Esophagus muscularis mucosa (tissue), 4 donors: ENCODE results near the gene IMMT. TPM values are rescaled to one million over a fixed set of nuclear protein-coding genes. Genes with fewer than 3 reads are reported as not detected.

ENCODE experiments used
- DNase-seq: peaks from one replicate; pipeline ENCODE4 v3.0.0-alpha.2; 2017; ENCODE audit errors: extremely low spot score
- H3K27ac ChIP-seq, 4 donors: fragments of 200-600 bp; sonication (generic); replicated peaks in 1 of 4; 1 replicate in 3 of 4; 2 replicates in 1 of 4; pipeline ENCODE4 v1.5.1; 2016 to 2019; ENCODE audit warnings: mild to moderate bottlenecking in 1 of 4
- H3K27me3 ChIP-seq, 4 donors: fragments of 200-600 bp; sonication (generic); one replicate each; pipeline versions ENCODE4 v1.5.1 to v1.6.0; 2016 to 2019
- H3K36me3 ChIP-seq, 4 donors: fragments of 200-600 bp; sonication (generic); one replicate each; pipeline ENCODE4 v1.5.1; 2016 to 2019
- H3K4me1 ChIP-seq, 4 donors: fragments of 200-600 bp; sonication (generic); one replicate each; pipeline ENCODE4 v1.5.1; 2016 to 2019
- H3K4me3 ChIP-seq, 4 donors: fragments of 200-600 bp; sonication (generic); 1 replicate in 2 of 4; 2 replicates in 2 of 4; pipeline ENCODE4 v1.5.1; 2016 to 2019; ENCODE audit warnings: mild to moderate bottlenecking in 4 of 4, moderate library complexity in 1 of 4
- H3K9me3 ChIP-seq, 4 donors: fragments of 200-600 bp; sonication (generic); 1 replicate in 3 of 4; 2 replicates in 1 of 4; pipeline ENCODE4 v1.5.1; 2016 to 2019
- EP300 ChIP-seq: sonication (generic); formaldehyde crosslinking; IDR thresholded peaks from one replicate; pipeline ENCODE4 v1.6.1; 2017; ENCODE audit warnings: antibody characterized with exemption
- POLR2A ChIP-seq: fragments of 450-650 bp; IDR thresholded peaks from one replicate; pipeline ENCODE4 v1.6.1; 2017; ENCODE audit warnings: antibody characterized with exemption, moderate library complexity, mild to moderate bottlenecking, low read depth
- POLR2AphosphoS5 ChIP-seq, 2 donors: sonication (generic); formaldehyde crosslinking; IDR thresholded peaks; one replicate each; pipeline ENCODE4 v1.6.1; 2017; ENCODE audit warnings: antibody characterized with exemption in 2 of 2
- WGBS: methylation state at CpG from one replicate; pipeline ENCODE4 v1.1.5; 2018; 5-methylcytosine and 5-hydroxymethylcytosine counted together
- intact Hi-C: fragments of 100-400 bp; cut with DNase I; formaldehyde crosslinking; loops from one replicate; pipeline ENCODE4 v1.15.1; 2023
- total RNA-seq, 4 donors: library from RNA; depleted of rRNA; stranded (reverse); fragments of >200 nt; gene quantifications; one replicate each; pipeline versions ENCODE4 v1.1.0 to v1.2.1, GENCODE V29; 2016
- TF ChIP-seq, protein P1 (sequence below), 3 experiments: fragments of 200-600 bp in 2 of 3; fragments of 450-650 bp in 1 of 3; sonication (generic) in 2 of 3; IDR thresholded peaks; one replicate each; pipeline ENCODE4 v1.5.1; 2017 to 2019; ENCODE audit warnings: antibody characterized with exemption in 3 of 3, mild to moderate bottlenecking in 2 of 3, moderate library complexity in 1 of 3

The IMMT gene
- total RNA-seq, 4 donors from 2014 or later, result 53.5 to 68.1 (median 66.6) TPM

DNA sequence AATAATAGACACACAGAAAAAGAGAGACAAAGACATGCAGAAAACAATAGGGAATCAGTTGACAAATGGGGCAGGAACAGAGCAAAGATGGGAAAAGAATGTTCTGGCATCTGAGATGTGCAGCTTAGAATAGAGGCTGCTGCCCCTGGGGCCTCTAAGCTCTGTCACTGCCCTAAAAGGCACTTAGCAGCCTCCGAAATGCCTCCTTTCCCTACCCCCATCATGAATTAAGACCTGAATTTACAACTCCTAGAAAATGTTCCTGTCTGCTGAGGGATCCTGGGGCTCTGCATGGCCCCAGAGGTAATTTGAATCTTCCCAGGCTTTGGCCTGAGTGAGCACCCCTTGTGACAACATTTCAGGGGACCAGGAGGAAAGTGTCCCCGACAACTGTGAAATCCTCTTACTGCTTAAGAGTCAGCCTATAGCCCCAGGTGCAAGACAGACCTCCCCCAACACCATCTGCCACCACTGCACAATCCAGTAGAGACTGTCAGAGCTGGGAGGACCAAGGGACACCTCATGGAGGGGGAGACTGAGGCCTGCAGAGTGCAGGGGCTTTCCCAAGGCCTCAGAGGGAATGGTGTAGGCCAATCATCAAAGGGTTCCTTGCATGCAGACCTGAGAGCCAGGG is 28.8 kb upstream of the IMMT start:
- Histone ChIP-seq H3K9me3 (no peaks in the 10 kb centered on the region), H3K36me3 (peaks cover 0 to 2% (median 0%) of the 10 kb centered on the region in 4 donors), H3K27me3 (no peaks in the 10 kb centered on the region), H3K4me1 (peaks cover 48 to 62% (median 58%) of the 10 kb centered on the region in 4 donors), H3K27ac (peak overlapping the region; percentile 91 to 98 (median 93)), H3K4me3 (no peak overlapping the region)
- DNase-seq, result no peak
- intact Hi-C loops, result loop anchor here (5.0 kb wide), 1 partner anchor 73 kb away; no protein-coding TSS in a partner anchor
- TF ChIP-seq POLR2AphosphoS5 (IDR thresholded peaks at IDR 0.05), result peak; percentile 28 to 69
- TF ChIP-seq, protein P1, sequence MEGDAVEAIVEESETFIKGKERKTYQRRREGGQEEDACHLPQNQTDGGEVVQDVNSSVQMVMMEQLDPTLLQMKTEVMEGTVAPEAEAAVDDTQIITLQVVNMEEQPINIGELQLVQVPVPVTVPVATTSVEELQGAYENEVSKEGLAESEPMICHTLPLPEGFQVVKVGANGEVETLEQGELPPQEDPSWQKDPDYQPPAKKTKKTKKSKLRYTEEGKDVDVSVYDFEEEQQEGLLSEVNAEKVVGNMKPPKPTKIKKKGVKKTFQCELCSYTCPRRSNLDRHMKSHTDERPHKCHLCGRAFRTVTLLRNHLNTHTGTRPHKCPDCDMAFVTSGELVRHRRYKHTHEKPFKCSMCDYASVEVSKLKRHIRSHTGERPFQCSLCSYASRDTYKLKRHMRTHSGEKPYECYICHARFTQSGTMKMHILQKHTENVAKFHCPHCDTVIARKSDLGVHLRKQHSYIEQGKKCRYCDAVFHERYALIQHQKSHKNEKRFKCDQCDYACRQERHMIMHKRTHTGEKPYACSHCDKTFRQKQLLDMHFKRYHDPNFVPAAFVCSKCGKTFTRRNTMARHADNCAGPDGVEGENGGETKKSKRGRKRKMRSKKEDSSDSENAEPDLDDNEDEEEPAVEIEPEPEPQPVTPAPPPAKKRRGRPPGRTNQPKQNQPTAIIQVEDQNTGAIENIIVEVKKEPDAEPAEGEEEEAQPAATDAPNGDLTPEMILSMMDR (IDR thresholded peaks at IDR 0.05), result no peak
- 40% methylated on average over 1 of the region's 2 CpGs for WGBS

DNA sequence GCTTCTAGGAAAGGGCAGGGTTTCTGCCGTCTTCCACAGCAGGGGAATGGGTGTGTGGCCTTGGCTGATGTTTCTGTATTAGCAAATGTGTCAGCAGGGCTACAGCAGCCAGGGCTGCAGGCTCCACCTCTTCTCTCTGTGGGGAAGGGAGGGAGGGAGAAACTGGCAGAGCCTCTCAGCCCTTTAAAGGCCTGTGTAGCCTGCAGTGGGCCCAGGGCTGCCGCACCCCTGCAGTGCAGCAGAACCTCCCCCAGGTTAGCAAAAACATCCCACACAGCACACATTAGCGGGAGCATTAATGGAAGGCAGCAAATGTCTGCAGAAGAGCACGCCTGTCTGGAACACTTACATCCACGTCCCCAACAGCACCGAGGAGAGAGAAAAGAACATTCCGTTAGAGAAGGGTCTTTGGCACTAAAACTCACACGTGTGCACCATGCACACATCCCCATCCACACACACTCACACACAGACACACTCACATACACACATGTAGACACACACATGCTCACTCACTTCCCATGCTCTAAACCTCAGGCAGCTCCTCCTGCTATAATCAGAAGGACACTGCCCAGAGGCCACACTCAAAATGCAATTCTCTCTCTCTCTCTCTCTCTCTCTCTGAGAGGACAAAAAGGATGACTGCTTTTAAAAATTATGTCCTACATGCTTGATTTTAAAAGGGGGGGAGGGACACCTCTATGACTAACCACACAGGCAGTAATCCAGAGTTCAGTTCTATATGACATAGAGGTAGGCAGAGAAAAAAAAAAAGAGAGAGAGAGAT is 28.1 kb upstream of the IMMT start:
- no peak for DNase-seq
- TF ChIP-seq, protein P1 (IDR thresholded peaks at IDR 0.05), result no peak
- peak; percentile 84 to 86 for TF ChIP-seq POLR2AphosphoS5 (IDR thresholded peaks at IDR 0.05)
- Histone ChIP-seq H3K4me1 (peaks cover 48 to 62% (median 58%) of the 10 kb centered on the region in 4 donors), H3K9me3 (no peaks in the 10 kb centered on the region), H3K4me3 (peak overlapping the region in 1 of 4 donors; percentile 21), H3K27ac (peak overlapping the region; percentile 91 to 98 (median 93)), H3K36me3 (no peaks in the 10 kb centered on the region), H3K27me3 (no peaks in the 10 kb centered on the region)
- 32% methylated on average over 7 of the region's 8 CpGs for WGBS
- intact Hi-C loops, result loop anchor here (5.0 kb wide), 1 partner anchor 74 kb away; no protein-coding TSS in a partner anchor

DNA sequence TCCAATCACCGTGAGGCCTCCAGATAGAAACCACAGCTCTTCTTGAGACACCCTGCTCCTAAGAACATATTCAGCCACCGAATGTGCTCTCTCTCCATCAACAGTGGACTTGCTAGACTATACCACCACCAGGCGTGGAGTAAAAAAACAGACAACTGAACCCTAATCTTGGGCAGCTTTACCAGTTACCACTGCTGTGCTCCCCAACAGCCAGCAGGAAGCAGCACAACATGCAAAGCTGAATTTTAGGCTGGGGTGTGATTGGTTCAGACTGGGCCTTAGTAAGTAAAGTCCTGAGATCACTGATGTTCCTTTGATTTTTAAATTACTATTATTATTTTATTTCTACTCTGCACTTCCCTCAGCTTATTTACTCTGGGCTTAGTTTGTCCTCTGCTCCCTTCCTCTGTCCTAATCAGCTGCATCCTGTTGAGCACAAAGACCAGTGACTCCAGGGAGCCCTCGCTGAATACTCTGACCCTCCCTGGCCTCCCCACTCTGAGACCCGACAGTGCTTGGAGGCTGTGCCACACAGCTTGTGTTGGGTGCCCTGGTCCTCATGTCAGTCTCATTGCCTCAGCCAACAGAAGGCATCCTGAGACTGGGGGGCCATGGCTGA is 25.9 kb upstream of the IMMT start:
- WGBS, result 39% methylated on average over 5 of the region's 5 CpGs
- intact Hi-C loops, result loop anchor here (2.0 to 5.0 kb wide), 2 partner anchors 76 to 146 kb away; no protein-coding TSS in a partner anchor
- DNase-seq, result no peak
- no peaks in the 10 kb centered on the region for H3K9me3 ChIP-seq
- H3K27ac ChIP-seq, result peak overlapping the region; percentile 91 to 98 (median 93)
- no peak overlapping the region for H3K4me3 ChIP-seq
- no peaks in the 10 kb centered on the region for H3K27me3 ChIP-seq
- H3K4me1 ChIP-seq, result peaks cover 48 to 56% (median 55%) of the 10 kb centered on the region in 4 donors
- H3K36me3 ChIP-seq, result peaks cover 0 to 7% (median 1%) of the 10 kb centered on the region in 4 donors
- no peak for TF ChIP-seq POLR2A
- TF ChIP-seq, protein P1 (IDR thresholded peaks at IDR 0.05), result peak; percentile 92 to 99 (median 97)
- peak; percentile 57 to 60 for TF ChIP-seq POLR2AphosphoS5 (IDR thresholded peaks at IDR 0.05)
- TF ChIP-seq EP300, result no peak

- Histone ChIP-seq H3K36me3 (peaks cover 0 to 15% (median 8%) of the 10 kb centered on the region in 4 donors), H3K27ac (peak overlapping the region in 1 of 4 donors; percentile 98), H3K4me3 (no peak overlapping the region), H3K27me3 (no peaks in the 10 kb centered on the region), H3K4me1 (peaks cover 37 to 43% (median 42%) of the 10 kb centered on the region in 4 donors), H3K9me3 (no peaks in the 10 kb centered on the region)
- 86% methylated on average over 5 of the region's 5 CpGs for WGBS
- DNase-seq, result no peak
- intact Hi-C loops, result loop anchor here (2.0 to 5.0 kb wide), 2 partner anchors 77 to 147 kb away; no protein-coding TSS in a partner anchor
- TF ChIP-seq, protein P1 (IDR thresholded peaks at IDR 0.05), result no peak
- TF ChIP-seq EP300, result no peak
- TF ChIP-seq POLR2AphosphoS5 (IDR thresholded peaks at IDR 0.05), result no peak
- no peak for TF ChIP-seq POLR2A
Measured at GRCh38 chr2:86219896-86220295, 24.6 kb upstream of the IMMT start.
